Kidney (tissue), 14 donors: Measurements from ENCODE around the gene PLB1. TPM values are rescaled to one million over a fixed set of nuclear protein-coding genes. Genes with fewer than 3 reads are reported as not detected.

Experiments used
- DNase-seq, 5 donors: peaks; one replicate each; pipeline ENCODE4 v3.0.0-alpha.2; 2013 to 2020
- FAIRE-seq: peaks from 2 replicates; lab custom pipeline; 2012; peaks lifted over from hg19 to GRCh38; lab: Jason Lieb, UNC
- H3K27ac ChIP-seq, 2 donors: one replicate each; pipeline ENCODE4 v1.7.0; 2013; ENCODE audit warnings: low read depth in 2 of 2, low read length in 2 of 2, inconsistent platforms in 1 of 2
- H3K27me3 ChIP-seq: one replicate; pipeline ENCODE4 v1.7.1; 2013; ENCODE audit warnings: low read length, inconsistent platforms; ENCODE audit not compliant: control insufficient read depth, insufficient read depth
- H3K36me3 ChIP-seq, 3 donors: one replicate each; pipeline versions ENCODE4 v1.7.0 to v1.7.1; 2013; ENCODE audit warnings: low read length in 3 of 3, control low read depth in 1 of 3, inconsistent platforms in 1 of 3; ENCODE audit not compliant: insufficient read depth in 3 of 3, control insufficient read depth in 2 of 3
- H3K4me1 ChIP-seq, 3 donors: one replicate each; pipeline versions ENCODE4 v1.7.0 to v1.7.1; 2013; ENCODE audit warnings: low read length in 3 of 3, inconsistent platforms in 1 of 3, low read depth in 1 of 3; ENCODE audit not compliant: control insufficient read depth in 2 of 3, insufficient read depth in 2 of 3
- H3K4me3 ChIP-seq, 3 donors: one replicate each; pipeline versions ENCODE4 v1.7.0 to v1.8.1; 2013; ENCODE audit warnings: low read length in 3 of 3, control low read depth in 1 of 3, inconsistent platforms in 1 of 3
- H3K9ac ChIP-seq, 3 donors: one replicate each; pipeline versions ENCODE4 v1.7.0 to v1.7.1; 2013; ENCODE audit warnings: low read length in 3 of 3, control low read depth in 1 of 3, inconsistent platforms in 1 of 3
- H3K9me3 ChIP-seq, 3 donors: one replicate each; pipeline versions ENCODE4 v1.7.0 to v1.7.1; 2013; ENCODE audit warnings: low read length in 3 of 3, control low read depth in 1 of 3, inconsistent platforms in 1 of 3; ENCODE audit not compliant: control insufficient read depth in 2 of 3, insufficient read depth in 1 of 3
- CTCF ChIP-seq: IDR thresholded peaks from 3 replicates; pipeline ENCODE4 v1.5.1; 2012; ENCODE audit warnings: mild to moderate bottlenecking, moderate library complexity, borderline replicate concordance; ENCODE audit not compliant: insufficient read depth; ENCODE audit errors: extremely low read depth
- intact Hi-C: fragments of 100-400 bp; cut with DNase I; formaldehyde crosslinking; loops from one replicate; pipeline ENCODE4 v1.11.1; 2022
- polyA plus RNA-seq: library from polyadenylated mRNA; stranded (reverse); fragments of 350-450 nt; fragmentation: Illumina TruSeq; extraction: RNeasy Lipid Tissue Mini Kit (QIAGEN cat#74804); gene quantifications from one replicate; pipeline ENCODE4 v1.2.3, GENCODE V29; 2014; ENCODE audit warnings: low read depth, low replicate concordance; ENCODE audit not compliant: insufficient read depth
- total RNA-seq: library from RNA; stranded (reverse); fragmentation: NEBNext Ultra II Directional; extraction: Animal tissue kit (Norgen Biotek cat#: 25700); gene quantifications from one replicate; pipeline ENCODE4 v1.2.1, GENCODE V29; 2021
- donor health status: control.
- donor health status: control.
- donor health status: control.
- donor health status: control.
- donor health status: control.
- donor health status: DM: yes; HTN: yes; CAD: no.
- donor health status: Normal renal cell carcinoma (clear cell type).

Gene PLB1
- total and polyA plus RNA-seq, 2 donors from 2014 or later: 0.95 to 6.8 TPM

GRCh38 chr2:28558158-28558820, 62.4 kb downstream of the PLB1 start:
- intact Hi-C loops: no loop called here
- FAIRE-seq (no peak), DNase-seq (peak in 1 of 5 donors; percentile 24)

GRCh38 chr2:28558918-28559317, 63.1 kb downstream of the PLB1 start:
- FAIRE-seq: no peak

More at GRCh38 chr2:28558158-28558820, 62.4 kb downstream of the PLB1 start:
- Histone ChIP-seq H3K4me1 (no peaks in the 10 kb centered on the region), H3K36me3 (no peaks in the 10 kb centered on the region), H3K27me3 (no peaks in the 10 kb centered on the region), H3K27ac (no peak overlapping the region), H3K9me3 (no peaks in the 10 kb centered on the region), H3K9ac (no peak overlapping the region), H3K4me3 (no peak overlapping the region)
- TF ChIP-seq CTCF: no peak

GRCh38 chr2:28563869-28564268, 68.0 kb downstream of the PLB1 start:
- H3K4me1 ChIP-seq: no peaks in the 10 kb centered on the region
- H3K36me3 ChIP-seq: no peaks in the 10 kb centered on the region
- TF ChIP-seq CTCF: no peak
- H3K27me3 ChIP-seq: no peaks in the 10 kb centered on the region
- no peak overlapping the region for H3K9ac ChIP-seq
- H3K4me3 ChIP-seq: no peak overlapping the region
- intact Hi-C loops: no loop called here
- H3K27ac ChIP-seq: no peak overlapping the region
- peak in 1 of 5 donors; percentile 15 for DNase-seq
- no peak for FAIRE-seq
- H3K9me3 ChIP-seq: no peaks in the 10 kb centered on the region

More at GRCh38 chr2:28558918-28559317, 63.1 kb downstream of the PLB1 start:
- no peak for TF ChIP-seq CTCF
- no peak overlapping the region for H3K9ac ChIP-seq
- H3K27ac ChIP-seq: no peak overlapping the region
- no peaks in the 10 kb centered on the region for H3K9me3 ChIP-seq
- no peak for DNase-seq
- intact Hi-C loops: no loop called here
- H3K27me3 ChIP-seq: no peaks in the 10 kb centered on the region
- no peaks in the 10 kb centered on the region for H3K4me1 ChIP-seq
- H3K4me3 ChIP-seq: no peak overlapping the region
- no peaks in the 10 kb centered on the region for H3K36me3 ChIP-seq

GRCh38 chr2:28564346-28564745, 68.5 kb downstream of the PLB1 start:
- peak in 1 of 5 donors; percentile 58 for DNase-seq
- intact Hi-C loops: no loop called here
- H3K9ac ChIP-seq: no peak overlapping the region
- H3K27ac ChIP-seq: no peak overlapping the region
- FAIRE-seq: no peak
- H3K4me3 ChIP-seq: no peak overlapping the region
- no peak for TF ChIP-seq CTCF
- no peaks in the 10 kb centered on the region for H3K36me3 ChIP-seq
- no peaks in the 10 kb centered on the region for H3K9me3 ChIP-seq
- H3K27me3 ChIP-seq: no peaks in the 10 kb centered on the region
- H3K4me1 ChIP-seq: no peaks in the 10 kb centered on the region
